ENCODE data around the gene IQGAP2.

The IQGAP2 gene

GRCh38 chr5:76717222-76718083, 314.4 kb downstream of the IQGAP2 start:
- H3K4me3 ChIP-seq (ENCODE audit: insufficient read depth, low read depth, low read length, poor library complexity, severe bottlenecking) = no peak overlapping the region

GRCh38 chr5:76718381-76718832, 315.3 kb downstream of the IQGAP2 start:
- no peaks in the 10 kb centered on the region for H3K27me3 ChIP-seq (replicated peaks; ENCODE audit: control insufficient read depth, insufficient read depth, low read length, poor library complexity, severe bottlenecking)
- no peaks in the 10 kb centered on the region for H3K9me3 ChIP-seq (ENCODE audit: control insufficient read depth, low read length)
- peaks cover 17% of the 10 kb centered on the region for H3K4me1 ChIP-seq (ENCODE audit: control insufficient read depth, insufficient read depth, low read length, poor library complexity, severe bottlenecking)
- no peak overlapping the region for H3K4me3 ChIP-seq (ENCODE audit: insufficient read depth, low read depth, low read length, poor library complexity, severe bottlenecking)
- DNase-seq = no peak
- no peaks in the 10 kb centered on the region for H3K36me3 ChIP-seq (ENCODE audit: control insufficient read depth, insufficient read depth, low read length)
- no peak overlapping the region for H3K27ac ChIP-seq (ENCODE audit: insufficient read depth, low read length, poor library complexity, severe bottlenecking)

More at GRCh38 chr5:76717222-76718083, 314.4 kb downstream of the IQGAP2 start:
- peaks cover 17% of the 10 kb centered on the region for H3K4me1 ChIP-seq (ENCODE audit: control insufficient read depth, insufficient read depth, low read length, poor library complexity, severe bottlenecking)
- no peaks in the 10 kb centered on the region for H3K9me3 ChIP-seq (ENCODE audit: control insufficient read depth, low read length)
- no peaks in the 10 kb centered on the region for H3K27me3 ChIP-seq (replicated peaks; ENCODE audit: control insufficient read depth, insufficient read depth, low read length, poor library complexity, severe bottlenecking)
- H3K36me3 ChIP-seq (ENCODE audit: control insufficient read depth, insufficient read depth, low read length) = no peaks in the 10 kb centered on the region
- H3K27ac ChIP-seq (ENCODE audit: insufficient read depth, low read length, poor library complexity, severe bottlenecking) = no peak overlapping the region
- DNase-seq = no peak

- Histone ChIP-seq H3K9me3 (ENCODE audit: control insufficient read depth, low read length) (no peaks in the 10 kb centered on the region), H3K4me3 (ENCODE audit: insufficient read depth, low read depth, low read length, poor library complexity, severe bottlenecking) (no peak overlapping the region), H3K27ac (ENCODE audit: insufficient read depth, low read length, poor library complexity, severe bottlenecking) (no peak overlapping the region), H3K4me1 (ENCODE audit: control insufficient read depth, insufficient read depth, low read length, poor library complexity, severe bottlenecking) (peaks cover 17% of the 10 kb centered on the region), H3K36me3 (ENCODE audit: control insufficient read depth, insufficient read depth, low read length) (no peaks in the 10 kb centered on the region), H3K27me3 (replicated peaks; ENCODE audit: control insufficient read depth, insufficient read depth, low read length, poor library complexity, severe bottlenecking) (no peaks in the 10 kb centered on the region)
- no peak for DNase-seq
Observed at GRCh38 chr5:76718880-76719279, 315.8 kb downstream of the IQGAP2 start.

- H3K4me1 ChIP-seq (ENCODE audit: control insufficient read depth, insufficient read depth, low read length, poor library complexity, severe bottlenecking) = peaks cover 6% of the 10 kb centered on the region
- no peaks in the 10 kb centered on the region for H3K9me3 ChIP-seq (ENCODE audit: control insufficient read depth, low read length)
- H3K4me3 ChIP-seq (ENCODE audit: insufficient read depth, low read depth, low read length, poor library complexity, severe bottlenecking) = no peak overlapping the region
- H3K36me3 ChIP-seq (ENCODE audit: control insufficient read depth, insufficient read depth, low read length) = no peaks in the 10 kb centered on the region
- no peak overlapping the region for H3K27ac ChIP-seq (ENCODE audit: insufficient read depth, low read length, poor library complexity, severe bottlenecking)
- DNase-seq = no peak
- H3K27me3 ChIP-seq (replicated peaks; ENCODE audit: control insufficient read depth, insufficient read depth, low read length, poor library complexity, severe bottlenecking) = no peaks in the 10 kb centered on the region
Observed at GRCh38 chr5:76720988-76721569, 318.0 kb downstream of the IQGAP2 start.

- H3K4me3 ChIP-seq (ENCODE audit: insufficient read depth, low read depth, low read length, poor library complexity, severe bottlenecking) = no peak overlapping the region
- no peak overlapping the region for H3K27ac ChIP-seq (ENCODE audit: insufficient read depth, low read length, poor library complexity, severe bottlenecking)
- no peaks in the 10 kb centered on the region for H3K4me1 ChIP-seq (ENCODE audit: control insufficient read depth, insufficient read depth, low read length, poor library complexity, severe bottlenecking)
- DNase-seq = no peak
- no peaks in the 10 kb centered on the region for H3K9me3 ChIP-seq (ENCODE audit: control insufficient read depth, low read length)
- H3K27me3 ChIP-seq (replicated peaks; ENCODE audit: control insufficient read depth, insufficient read depth, low read length, poor library complexity, severe bottlenecking) = no peaks in the 10 kb centered on the region
- no peaks in the 10 kb centered on the region for H3K36me3 ChIP-seq (ENCODE audit: control insufficient read depth, insufficient read depth, low read length)
Observed at GRCh38 chr5:76723266-76723665, 320.2 kb downstream of the IQGAP2 start.

- Histone ChIP-seq H3K27me3 (replicated peaks; ENCODE audit: control insufficient read depth, insufficient read depth, low read length, poor library complexity, severe bottlenecking) (no peaks in the 10 kb centered on the region), H3K4me1 (ENCODE audit: control insufficient read depth, insufficient read depth, low read length, poor library complexity, severe bottlenecking) (no peaks in the 10 kb centered on the region), H3K27ac (ENCODE audit: insufficient read depth, low read length, poor library complexity, severe bottlenecking) (no peak overlapping the region), H3K9me3 (ENCODE audit: control insufficient read depth, low read length) (no peaks in the 10 kb centered on the region), H3K4me3 (ENCODE audit: insufficient read depth, low read depth, low read length, poor library complexity, severe bottlenecking) (no peak overlapping the region), H3K36me3 (ENCODE audit: control insufficient read depth, insufficient read depth, low read length) (no peaks in the 10 kb centered on the region)
- no peak for DNase-seq
Observed at GRCh38 chr5:76723906-76724305, 320.8 kb downstream of the IQGAP2 start.

GRCh38 chr5:76724871-76725270, 321.8 kb downstream of the IQGAP2 start:
- Histone ChIP-seq H3K9me3 (ENCODE audit: control insufficient read depth, low read length) (no peaks in the 10 kb centered on the region), H3K36me3 (ENCODE audit: control insufficient read depth, insufficient read depth, low read length) (no peaks in the 10 kb centered on the region), H3K4me3 (ENCODE audit: insufficient read depth, low read depth, low read length, poor library complexity, severe bottlenecking) (no peak overlapping the region), H3K27ac (ENCODE audit: insufficient read depth, low read length, poor library complexity, severe bottlenecking) (no peak overlapping the region), H3K27me3 (replicated peaks; ENCODE audit: control insufficient read depth, insufficient read depth, low read length, poor library complexity, severe bottlenecking) (no peaks in the 10 kb centered on the region), H3K4me1 (ENCODE audit: control insufficient read depth, insufficient read depth, low read length, poor library complexity, severe bottlenecking) (no peaks in the 10 kb centered on the region)
- DNase-seq = no peak

GRCh38 chr5:76728965-76729364, 325.9 kb downstream of the IQGAP2 start:
- Histone ChIP-seq H3K4me3 (ENCODE audit: insufficient read depth, low read depth, low read length, poor library complexity, severe bottlenecking) (no peak overlapping the region), H3K27ac (ENCODE audit: insufficient read depth, low read length, poor library complexity, severe bottlenecking) (no peak overlapping the region), H3K4me1 (ENCODE audit: control insufficient read depth, insufficient read depth, low read length, poor library complexity, severe bottlenecking) (no peaks in the 10 kb centered on the region), H3K9me3 (ENCODE audit: control insufficient read depth, low read length) (no peaks in the 10 kb centered on the region), H3K36me3 (ENCODE audit: control insufficient read depth, insufficient read depth, low read length) (no peaks in the 10 kb centered on the region), H3K27me3 (replicated peaks; ENCODE audit: control insufficient read depth, insufficient read depth, low read length, poor library complexity, severe bottlenecking) (no peaks in the 10 kb centered on the region)
- DNase-seq = no peak

GRCh38 chr5:76729373-76730290, 326.5 kb downstream of the IQGAP2 start:
- Histone ChIP-seq H3K9me3 (ENCODE audit: control insufficient read depth, low read length) (no peaks in the 10 kb centered on the region), H3K4me1 (ENCODE audit: control insufficient read depth, insufficient read depth, low read length, poor library complexity, severe bottlenecking) (no peaks in the 10 kb centered on the region), H3K4me3 (ENCODE audit: insufficient read depth, low read depth, low read length, poor library complexity, severe bottlenecking) (no peak overlapping the region), H3K27me3 (replicated peaks; ENCODE audit: control insufficient read depth, insufficient read depth, low read length, poor library complexity, severe bottlenecking) (no peaks in the 10 kb centered on the region), H3K36me3 (ENCODE audit: control insufficient read depth, insufficient read depth, low read length) (no peaks in the 10 kb centered on the region), H3K27ac (ENCODE audit: insufficient read depth, low read length, poor library complexity, severe bottlenecking) (no peak overlapping the region)
- DNase-seq = no peak

All from effector memory CD4-positive, alpha-beta T cell (primary cell).